HG02571 (cell line): ENCODE results near the gene LZTS3.
"Not testable (repeated sequence)": the region's sequence is repeated elsewhere in the genome, so short reads cannot be mapped to it uniquely, and the experiment has no call there.

Experiments used
- ATAC-seq: cut with Tn5 transposase; IDR thresholded peaks from one replicate; pipeline ENCODE4 v1.9.1; 2021; ENCODE audit warnings: mild to moderate bottlenecking, moderate library complexity; ENCODE audit not compliant: unreplicated experiment

The LZTS3 gene

DNA sequence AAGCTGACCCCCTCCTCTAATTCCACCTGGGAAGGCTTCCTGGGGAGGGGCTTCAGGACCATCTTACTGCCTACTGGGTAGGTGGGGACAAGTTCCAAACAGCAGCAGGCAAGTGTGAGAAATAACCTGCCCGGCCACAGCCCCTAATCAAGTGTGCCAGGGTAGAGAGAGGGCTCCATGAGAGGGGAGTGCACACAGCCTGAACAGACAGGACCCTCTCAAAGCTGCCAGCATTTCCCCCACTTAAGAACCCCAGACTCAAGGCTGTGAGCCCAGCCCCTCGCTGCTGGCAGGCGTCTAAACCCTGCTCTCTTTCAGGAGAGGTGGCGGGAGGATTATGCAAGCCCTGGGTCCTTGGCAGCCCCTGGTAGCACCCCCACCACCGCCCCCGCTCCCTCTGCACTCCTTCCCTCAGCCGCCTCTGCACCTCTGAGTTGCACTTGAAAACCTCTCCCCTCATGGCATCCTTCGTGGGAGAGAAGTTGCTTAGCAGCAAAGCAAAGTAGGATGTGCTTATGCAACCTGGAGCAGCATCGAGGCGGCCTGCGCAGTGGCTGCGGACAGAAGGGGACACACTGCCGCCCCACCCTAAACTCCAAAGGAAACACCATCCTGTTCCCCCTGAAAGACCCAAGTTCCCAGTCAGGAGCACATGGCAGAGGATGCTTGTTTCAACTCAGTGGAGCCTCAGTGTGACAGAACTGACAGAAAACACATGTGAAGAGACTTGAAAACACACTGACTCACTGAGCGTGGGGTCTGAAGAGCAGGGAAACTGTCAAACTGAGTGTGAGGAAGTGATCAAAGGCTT, 20.7 kb upstream of the LZTS3 start:
- ATAC-seq, result no peak

DNA sequence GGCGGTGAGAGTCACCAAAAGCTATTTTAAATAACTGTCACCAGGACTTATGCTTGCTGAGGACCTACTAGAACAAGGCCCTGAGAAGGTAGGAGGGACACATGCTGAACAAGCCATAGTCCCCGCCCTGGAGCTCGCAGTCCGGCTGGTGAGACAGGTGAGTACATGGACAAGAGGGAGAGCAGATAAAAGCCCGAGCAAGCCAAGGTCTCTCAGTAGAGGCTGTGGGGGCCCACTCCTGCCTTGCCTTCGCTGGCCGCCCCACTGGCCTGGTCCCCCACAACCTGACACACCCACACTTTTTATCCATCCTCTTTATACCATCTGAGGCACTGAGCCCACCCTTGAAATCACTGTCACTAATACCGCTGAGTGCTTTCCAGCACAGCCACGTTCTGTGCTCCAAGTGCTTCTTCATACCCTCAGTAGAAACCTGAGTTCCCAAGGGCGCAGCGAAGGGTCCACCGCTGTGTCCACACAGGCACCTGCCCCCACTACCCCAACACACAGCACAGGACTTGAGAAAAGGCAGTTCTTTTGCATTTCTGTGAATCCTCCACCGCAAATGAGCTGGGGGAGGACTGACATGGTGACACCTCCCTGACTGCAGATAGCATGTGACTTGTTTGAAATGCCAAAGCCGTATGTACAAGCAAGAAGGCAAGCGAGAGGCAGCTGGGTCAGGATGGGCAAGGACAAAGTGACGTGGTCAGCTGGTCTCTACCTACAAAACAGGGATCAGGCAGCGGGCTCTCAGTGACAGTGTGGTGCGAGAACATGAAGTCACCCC, 19.1 kb upstream of the LZTS3 start:
- ATAC-seq, result no peak

DNA sequence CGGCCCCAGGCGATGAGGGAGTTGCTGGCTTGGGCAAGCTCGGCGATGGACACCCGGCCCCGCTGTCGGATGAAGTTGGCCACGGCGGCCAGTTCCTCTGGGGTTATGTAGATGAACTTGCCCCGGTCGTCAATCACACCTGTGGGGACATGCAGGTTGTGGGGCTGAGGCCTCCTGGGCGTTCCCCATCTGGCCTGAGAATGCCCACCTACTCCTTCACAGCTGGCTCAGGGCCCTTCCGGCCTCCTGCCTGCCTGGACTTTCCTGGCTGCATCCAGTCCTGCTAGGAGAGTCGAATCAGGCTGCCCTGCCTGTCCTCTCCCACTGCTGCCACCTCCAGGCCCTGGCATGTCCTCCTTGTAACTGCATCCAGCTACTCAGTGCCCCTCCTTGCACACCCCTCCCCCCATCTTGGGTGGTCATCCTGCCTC, 17.3 kb upstream of the LZTS3 start:
- no peak for ATAC-seq

DNA sequence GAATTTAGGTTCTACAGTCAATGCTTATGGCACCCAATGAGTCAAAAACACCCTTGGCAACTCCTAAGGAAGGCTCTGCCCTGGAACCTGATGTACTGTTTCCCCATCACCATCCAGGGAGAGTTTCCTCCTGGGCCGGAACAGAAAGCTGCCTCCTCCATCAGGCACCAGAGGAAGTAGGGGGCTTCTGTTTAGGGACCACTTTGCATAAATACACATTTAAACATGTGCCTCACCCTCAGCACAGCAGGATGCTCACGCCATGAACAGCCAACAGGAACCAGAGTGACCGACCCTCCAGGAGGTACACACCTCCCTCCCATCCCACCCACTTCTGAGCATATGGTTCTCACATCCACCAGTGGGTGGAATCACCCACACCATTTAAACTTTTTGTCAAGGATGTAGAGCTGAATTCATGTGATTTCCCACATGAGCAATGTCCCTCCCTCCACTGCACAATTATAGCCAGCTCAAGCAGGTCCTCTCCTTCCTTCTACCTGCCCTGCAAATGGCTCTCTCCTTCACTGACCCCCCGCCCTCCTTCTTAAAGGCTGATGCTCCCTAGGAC, 16.3 kb upstream of the LZTS3 start:
- ATAC-seq, result no peak

DNA sequence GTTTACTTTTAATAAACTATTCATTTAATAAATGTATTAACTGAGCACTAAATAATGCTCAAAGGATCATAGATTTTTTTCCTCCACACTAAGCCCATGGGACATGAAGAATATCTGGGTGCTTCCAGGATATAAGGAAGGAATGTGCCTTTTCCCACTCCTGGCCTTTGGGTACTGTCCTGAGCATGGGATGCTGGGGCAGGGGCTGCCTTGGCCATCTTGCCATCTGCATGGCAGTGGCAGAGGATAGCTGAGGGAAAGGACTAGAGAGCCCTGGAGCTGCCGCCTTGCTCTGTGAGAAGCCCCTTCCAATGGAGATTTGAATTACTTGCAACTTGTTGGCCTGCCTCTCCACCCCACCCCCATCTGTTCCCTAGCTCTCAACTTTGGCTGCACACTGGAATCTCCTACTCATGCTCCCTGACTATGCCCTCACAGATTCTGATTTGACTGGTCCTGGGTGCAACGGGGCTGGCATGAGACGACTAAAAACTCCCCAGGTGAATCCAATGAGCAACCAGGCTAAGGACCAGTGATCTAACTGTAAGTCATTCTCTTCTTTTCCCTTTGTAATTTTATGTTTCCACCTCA, 15.6 kb upstream of the LZTS3 start:
- no peak for ATAC-seq

DNA sequence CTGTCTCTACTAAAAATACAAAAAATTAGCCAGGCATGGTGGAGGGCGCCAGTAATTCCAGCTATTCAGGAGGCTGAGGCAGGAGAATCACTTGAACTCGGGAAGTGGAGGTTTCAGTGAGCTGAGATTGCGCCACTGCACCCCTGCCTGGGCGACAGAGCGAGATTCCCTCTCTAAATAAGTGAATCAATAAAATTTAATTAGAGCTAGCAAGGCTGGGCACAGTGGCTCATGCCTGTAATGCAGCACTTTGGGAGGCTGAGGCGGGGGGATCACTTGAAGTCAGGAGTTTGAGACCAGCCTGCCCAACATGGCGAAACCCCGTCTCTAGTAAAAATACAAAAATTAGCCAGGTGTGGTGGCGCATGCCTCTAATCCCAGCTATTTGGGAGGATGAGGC, 14.5 kb upstream of the LZTS3 start:
- ATAC-seq, result not testable (repeated sequence)

DNA sequence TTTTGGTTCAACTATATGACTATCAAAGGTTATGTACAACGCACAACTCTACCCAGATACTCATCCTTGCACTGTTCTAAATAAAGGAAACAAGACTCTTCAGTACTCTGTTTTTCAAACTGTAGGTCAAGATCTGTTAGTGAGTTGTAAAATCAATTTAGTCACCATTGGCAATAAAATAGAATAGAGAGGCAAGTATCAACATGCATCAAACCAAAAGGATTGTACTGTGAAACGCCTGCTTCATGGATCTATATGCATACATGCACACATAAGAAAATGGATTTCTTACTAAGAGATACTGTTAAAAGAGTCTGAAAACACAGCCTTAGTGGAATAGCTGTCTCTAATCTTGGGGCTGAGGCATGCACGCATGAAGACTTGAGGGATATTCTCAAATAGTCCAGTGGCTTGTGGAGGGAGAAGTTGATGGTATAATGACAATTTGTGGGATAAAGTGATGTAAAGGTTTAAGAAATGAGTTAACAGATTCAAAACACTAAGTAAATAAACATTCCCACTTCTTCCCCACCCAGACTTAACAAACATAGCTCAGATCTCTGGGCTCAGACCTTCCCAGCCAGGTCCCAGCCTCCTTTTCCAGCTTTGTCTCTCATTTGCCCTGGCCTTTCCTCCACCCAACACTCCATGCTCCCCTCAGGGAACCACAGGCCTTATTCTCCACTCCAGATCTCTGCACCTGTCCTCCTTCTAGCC, 10.7 kb upstream of the LZTS3 start:
- no peak for ATAC-seq

DNA sequence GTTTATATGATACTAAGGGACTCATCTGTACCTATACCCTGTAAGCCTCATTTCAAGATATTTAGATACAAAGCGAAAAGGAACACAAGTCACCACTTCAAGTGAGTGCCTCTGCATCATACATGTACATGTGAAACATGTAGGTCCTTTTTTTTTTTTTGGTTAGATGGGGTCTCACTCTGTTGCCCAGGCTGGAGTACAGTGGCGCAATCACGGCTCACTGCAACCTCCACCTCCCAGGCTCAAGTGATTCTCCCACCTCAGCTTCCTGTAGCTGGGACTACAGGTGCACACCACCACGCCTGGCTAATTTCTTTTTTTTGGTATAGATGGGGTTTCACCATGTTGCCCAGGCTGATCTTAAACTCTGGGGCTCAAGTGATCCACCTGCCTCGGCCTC, 9.1 kb upstream of the LZTS3 start:
- not testable (repeated sequence) for ATAC-seq

DNA sequence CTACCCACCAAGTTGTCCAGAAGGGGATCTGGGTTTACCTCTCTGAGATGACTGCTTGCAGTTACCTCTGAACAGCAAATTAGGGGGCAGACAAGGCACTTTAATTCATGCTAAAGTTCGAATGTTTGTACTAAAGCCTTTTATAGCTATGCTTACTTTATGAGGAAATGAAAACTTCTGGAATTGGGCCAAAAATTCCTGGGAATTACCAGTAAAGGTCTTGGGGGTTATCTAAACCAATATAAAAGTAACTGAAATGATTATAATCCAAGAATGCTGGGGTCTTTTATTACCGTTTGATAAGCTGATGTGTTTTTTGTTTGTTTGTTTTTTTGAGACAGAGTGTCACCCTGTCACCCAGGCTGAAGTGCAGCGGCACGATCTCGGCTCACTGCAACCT, 7.9 kb upstream of the LZTS3 start:
- ATAC-seq, result no peak

DNA sequence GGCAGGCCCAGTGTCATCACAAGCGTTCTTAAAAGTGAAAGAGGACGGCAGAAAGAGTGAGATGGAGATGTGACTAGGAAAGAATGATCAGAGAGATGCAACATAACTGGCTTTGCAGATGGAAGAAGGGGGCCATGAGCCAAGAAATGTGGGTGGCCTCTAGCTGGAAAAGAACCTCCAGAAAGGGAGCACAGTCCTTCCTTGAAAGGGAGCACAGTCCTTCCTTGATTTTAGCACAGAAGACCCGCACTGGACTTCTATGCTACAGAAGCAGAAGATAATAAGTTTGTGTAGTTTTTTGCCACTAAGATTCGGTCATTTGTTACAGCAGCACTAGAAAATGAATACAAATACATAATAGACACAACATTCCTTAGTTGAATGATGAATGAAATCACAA, 7.0 kb upstream of the LZTS3 start:
- ATAC-seq, result no peak

DNA sequence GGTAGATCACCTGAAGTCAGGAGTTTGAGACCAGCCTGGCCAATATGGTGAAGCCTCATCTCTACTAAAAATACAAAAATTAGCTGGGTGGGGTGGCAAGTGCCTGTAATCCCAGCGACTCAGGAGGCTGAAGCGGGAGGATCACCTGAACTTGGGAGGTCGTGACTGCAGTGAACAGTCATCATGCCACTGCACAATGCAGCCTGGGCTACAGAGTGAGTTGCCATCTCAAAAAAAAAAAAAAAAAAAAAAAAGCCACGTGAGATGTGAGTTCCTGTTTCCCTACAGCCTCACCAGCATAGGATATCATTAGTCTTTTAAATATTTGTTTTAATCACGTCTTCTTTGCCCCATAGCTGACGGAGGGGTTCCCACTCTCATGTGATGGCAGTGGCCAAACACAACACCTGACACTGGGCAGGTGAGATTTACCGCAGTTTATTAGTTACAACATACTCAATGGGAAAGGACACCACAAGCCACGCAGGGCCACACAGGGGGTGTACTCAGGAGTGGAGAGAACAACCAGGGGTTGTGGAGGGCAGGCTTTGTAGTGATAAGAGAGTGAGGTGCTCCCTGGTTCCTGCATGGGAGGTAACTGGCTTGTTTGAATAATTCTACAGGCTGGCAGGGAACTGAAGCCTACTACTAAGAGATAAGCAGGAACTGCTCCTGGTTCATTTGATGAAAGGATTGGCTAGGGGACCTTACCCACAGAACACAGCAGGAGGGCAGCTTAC, 4.6 kb upstream of the LZTS3 start:
- no peak for ATAC-seq

DNA sequence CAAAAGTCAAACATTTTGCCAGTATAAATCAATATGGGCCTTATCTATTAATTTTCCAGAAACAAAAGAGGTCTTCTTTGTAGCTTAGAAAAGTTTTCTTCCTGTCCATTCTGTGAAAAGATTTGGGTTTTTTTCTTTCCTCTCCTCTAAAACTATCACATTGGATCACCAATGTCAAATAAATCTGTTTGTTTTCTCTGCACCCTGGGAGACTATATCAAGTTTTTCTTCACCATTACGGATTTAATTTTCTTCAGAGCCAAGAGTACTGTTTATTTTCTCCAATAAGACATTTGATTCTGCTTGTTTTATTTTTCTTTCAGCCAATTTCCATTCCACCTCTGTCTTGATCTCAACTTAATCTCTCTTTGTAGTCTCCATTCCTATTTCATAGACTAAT, 1.9 kb upstream of the LZTS3 start:
- no peak for ATAC-seq

DNA sequence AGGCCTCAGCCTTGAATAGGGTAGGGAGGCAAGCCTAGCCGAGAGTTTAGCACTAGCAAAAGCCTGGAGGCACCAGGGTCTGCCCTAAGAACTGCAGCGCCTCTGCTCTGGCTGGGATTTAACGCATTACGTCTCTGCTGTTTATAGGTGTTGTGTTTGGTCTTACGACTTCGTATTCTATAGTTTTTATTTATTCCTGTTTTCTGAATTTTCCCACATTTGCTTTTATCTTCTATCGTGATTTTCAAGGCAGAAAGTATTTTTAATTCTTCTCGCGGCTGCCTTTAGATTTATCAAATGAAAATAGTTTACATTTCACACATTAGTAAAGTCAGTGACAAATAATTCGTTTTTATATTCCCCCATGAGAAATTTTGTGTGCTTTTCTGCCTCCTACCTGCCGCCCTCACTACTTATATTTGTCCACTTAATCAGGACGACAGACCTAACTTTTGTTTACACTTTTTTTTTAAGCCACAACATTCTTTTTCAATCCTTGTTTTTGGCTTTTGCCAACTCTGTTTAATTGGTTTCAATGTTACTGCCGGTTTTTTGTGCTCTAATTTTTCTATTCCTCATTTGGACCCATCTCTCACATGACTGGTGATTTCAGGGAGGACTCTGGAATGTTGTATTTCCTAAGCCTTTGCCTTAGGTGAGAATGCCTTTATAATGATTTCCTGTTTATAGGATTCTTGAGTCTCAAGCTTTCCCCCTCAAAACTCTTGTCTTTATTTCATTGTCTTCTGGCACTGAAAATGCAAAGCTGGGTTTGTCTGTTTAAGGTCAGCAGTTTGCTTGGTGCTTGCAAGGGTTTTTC, 1.3 kb upstream of the LZTS3 start:
- ATAC-seq, result no peak

DNA sequence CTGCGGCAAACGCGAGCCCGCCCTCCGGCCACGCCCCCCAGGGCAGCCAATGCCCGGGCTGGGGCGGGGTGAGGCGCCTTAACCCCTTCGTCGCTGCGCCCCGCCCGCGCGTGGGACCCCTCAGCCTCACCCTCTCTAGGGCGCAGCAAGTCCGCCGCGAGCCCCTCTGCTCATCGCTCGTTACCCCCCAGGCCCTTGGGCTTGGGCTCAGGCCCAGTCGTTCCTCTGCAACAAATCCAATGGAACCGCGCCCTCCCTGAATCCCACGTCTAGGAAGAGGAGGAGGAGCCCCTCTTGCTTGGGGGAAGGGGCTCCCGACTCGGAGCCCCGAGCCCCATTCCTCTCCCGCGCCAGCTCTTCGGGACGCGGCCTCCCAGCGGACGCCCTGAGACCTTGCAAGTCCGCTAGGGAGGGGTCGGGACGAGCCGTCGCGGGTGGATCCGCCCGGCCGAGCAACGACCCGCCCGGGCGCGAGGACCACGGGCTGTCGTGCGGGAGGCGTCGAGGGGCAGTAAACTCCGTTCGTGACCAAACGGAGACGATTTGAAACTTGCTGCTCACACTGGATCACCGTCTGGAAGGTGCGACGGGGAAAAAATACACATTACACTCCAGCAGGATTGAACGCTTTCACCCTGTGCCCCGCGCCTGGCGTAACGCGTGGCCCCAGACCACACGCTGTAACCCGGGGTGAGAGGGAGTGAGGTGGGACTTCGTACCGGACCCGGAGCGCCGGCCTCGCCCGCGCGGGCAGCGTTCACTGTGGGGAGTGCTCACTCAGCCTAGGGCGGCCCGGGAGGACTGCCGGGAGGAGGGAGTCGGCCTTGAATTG, 477 bp upstream of the LZTS3 start:
- peak; percentile 90 for ATAC-seq

DNA sequence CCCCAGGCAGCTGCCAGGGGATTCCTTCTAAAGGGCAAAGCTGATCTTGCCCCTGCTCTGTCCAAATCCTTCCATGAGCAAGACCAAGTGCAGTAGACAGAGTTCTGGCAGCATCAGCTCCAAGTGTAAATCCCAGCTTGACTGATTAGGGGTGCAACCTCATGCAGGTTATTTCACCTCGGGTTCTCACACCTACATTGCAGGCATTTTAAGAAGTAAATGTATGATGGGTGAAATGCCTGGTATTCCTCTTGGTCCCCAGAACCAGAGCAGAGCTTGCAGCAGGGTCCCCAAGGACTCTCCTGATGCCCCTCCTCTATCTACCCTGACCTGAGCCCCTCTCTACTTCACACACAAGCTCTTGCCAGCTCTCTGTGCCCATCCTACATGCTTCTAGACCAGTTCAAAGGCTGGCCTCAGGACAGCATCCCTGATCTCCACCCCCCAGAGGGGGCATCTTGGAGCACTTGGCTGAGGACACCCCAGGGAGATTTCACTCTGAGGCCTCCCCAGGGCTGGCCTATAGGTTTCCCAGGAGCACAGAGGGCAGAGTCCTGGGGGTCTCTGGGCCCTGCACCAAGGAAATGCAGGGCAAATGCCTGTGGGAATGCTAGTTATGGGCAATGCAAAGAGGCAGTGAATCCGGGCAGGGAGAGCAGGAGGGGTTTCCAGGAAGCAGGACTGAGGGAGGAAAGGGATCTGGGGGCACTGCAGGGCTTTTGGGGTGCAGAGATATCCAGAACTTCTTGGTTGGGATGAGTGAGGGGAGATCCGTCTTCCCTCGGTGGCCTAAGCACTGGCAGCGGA, 1.0 kb downstream of the LZTS3 start:
- ATAC-seq, result no peak

DNA sequence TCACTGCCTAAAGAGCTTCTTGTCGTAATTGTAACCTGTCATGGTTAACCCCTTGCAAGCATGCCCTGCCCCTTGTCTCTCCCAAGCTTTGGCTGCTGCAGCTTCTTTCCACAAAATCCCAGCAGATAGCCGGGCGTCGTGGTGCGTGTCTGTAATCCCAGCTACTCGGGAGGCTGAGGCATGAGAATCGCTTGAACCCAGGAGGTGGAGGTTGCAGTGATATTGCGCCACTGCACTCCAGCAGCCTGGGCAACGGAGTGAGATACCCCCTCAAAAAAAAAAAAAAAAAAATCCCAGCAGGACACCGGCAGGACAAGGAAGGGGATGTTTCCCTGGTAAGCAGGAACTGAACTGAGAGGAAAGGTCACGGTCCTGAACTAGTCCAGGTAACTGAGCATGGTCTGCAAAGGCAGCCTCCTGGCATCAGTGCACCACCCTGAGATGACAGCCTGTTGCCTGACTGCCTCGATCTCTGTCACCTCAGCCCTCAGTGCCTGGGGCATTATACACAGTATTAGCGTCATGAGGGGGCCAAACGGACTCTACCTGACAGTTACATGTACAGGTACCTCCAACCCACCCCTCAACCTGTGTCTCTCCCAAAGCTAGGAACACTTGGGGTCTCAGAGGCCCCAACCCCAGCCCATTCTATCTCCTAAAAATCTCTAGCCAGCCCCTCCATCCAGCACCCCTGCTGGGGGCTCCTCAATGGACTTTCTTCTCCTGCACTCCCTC, 1.8 kb downstream of the LZTS3 start:
- no peak for ATAC-seq
